Colonic mucosa (tissue), 4 donors: ENCODE measurements around the gene FNDC3B. TPM values are rescaled to one million over a fixed set of nuclear protein-coding genes. Genes with fewer than 3 reads are reported as not detected.

Experiments
- DNase-seq: peaks from one replicate; pipeline ENCODE4 v3.0.0-alpha.2; 2020
- H3K27ac ChIP-seq: fragments of 200-600 bp; one replicate; pipeline ENCODE4 v1.8.0; 2021
- H3K27me3 ChIP-seq: fragments of 200-600 bp; one replicate; pipeline ENCODE4 v1.8.0; 2021
- H3K36me3 ChIP-seq: fragments of 200-600 bp; one replicate; pipeline ENCODE4 v1.8.0; 2021
- H3K4me1 ChIP-seq: fragments of 200-600 bp; one replicate; pipeline ENCODE4 v1.8.0; 2021; ENCODE audit warnings: mild to moderate bottlenecking
- H3K4me3 ChIP-seq: fragments of 200-600 bp; one replicate; pipeline ENCODE4 v1.8.0; 2021
- H3K9ac ChIP-seq, 2 donors: one replicate each; pipeline ENCODE4 v1.7.0; 2013; ENCODE audit warnings: control low read depth in 2 of 2, low read depth in 2 of 2, low read length in 2 of 2
- H3K9me3 ChIP-seq: fragments of 200-600 bp; one replicate; pipeline ENCODE4 v1.8.0; 2021
- intact Hi-C: fragments of 100-400 bp; cut with DNase I; formaldehyde crosslinking; loops from one replicate; pipeline ENCODE4 v1.14.1; 2022
- total RNA-seq, 2 donors: library from RNA; stranded (reverse); fragmentation: NEBNext Ultra II Directional in 1 of 2; extraction: Animal tissue kit (Norgen Biotek cat#: 25700) in 1 of 2; gene quantifications; one replicate each; pipeline ENCODE4 v1.2.1, GENCODE V29; 2021
- TF ChIP-seq, protein P1 (sequence below): fragments of 200-600 bp; IDR thresholded peaks from one replicate; pipeline ENCODE4 v1.8.0; 2022; ENCODE audit warnings: antibody characterized with exemption, mild to moderate bottlenecking
- donor health status: healthy.
- donor health status: DM: no; HTN: no; CAD: no.
- donor health status: DM: no; HTN: no; CAD: no.

FNDC3B gene
- total RNA-seq, 2 donors from 2014 or later = 66.7 to 142 TPM

DNA sequence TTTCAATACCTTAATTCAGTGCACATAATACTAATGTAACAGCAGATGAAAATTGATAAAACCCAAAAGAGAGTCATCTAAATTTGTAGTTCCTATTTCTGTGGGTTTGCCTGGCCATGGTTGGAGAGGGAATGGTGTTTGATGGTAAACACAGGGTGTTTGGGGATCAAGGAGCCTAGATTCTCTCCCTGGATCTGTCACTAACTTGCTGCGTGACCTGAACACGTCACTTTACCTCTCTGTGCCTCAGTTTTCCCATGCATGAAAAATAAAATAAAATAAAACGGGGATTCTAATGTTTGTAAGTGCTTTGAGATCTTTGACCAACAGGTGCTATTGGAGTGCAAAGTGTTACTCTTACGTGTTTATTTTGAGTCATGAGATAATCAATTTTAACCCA lies 359.1 kb downstream of the FNDC3B start:
- no peaks in the 10 kb centered on the region for H3K9me3 ChIP-seq
- no peak for DNase-seq
- H3K4me1 ChIP-seq = no peaks in the 10 kb centered on the region
- no peaks in the 10 kb centered on the region for H3K27me3 ChIP-seq
- TF ChIP-seq, protein P1, sequence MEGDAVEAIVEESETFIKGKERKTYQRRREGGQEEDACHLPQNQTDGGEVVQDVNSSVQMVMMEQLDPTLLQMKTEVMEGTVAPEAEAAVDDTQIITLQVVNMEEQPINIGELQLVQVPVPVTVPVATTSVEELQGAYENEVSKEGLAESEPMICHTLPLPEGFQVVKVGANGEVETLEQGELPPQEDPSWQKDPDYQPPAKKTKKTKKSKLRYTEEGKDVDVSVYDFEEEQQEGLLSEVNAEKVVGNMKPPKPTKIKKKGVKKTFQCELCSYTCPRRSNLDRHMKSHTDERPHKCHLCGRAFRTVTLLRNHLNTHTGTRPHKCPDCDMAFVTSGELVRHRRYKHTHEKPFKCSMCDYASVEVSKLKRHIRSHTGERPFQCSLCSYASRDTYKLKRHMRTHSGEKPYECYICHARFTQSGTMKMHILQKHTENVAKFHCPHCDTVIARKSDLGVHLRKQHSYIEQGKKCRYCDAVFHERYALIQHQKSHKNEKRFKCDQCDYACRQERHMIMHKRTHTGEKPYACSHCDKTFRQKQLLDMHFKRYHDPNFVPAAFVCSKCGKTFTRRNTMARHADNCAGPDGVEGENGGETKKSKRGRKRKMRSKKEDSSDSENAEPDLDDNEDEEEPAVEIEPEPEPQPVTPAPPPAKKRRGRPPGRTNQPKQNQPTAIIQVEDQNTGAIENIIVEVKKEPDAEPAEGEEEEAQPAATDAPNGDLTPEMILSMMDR = no peak
- no peak overlapping the region for H3K4me3 ChIP-seq
- H3K9ac ChIP-seq = no peak overlapping the region
- no peaks in the 10 kb centered on the region for H3K36me3 ChIP-seq
- intact Hi-C loops = no loop called here
- H3K27ac ChIP-seq = no peak overlapping the region

DNA sequence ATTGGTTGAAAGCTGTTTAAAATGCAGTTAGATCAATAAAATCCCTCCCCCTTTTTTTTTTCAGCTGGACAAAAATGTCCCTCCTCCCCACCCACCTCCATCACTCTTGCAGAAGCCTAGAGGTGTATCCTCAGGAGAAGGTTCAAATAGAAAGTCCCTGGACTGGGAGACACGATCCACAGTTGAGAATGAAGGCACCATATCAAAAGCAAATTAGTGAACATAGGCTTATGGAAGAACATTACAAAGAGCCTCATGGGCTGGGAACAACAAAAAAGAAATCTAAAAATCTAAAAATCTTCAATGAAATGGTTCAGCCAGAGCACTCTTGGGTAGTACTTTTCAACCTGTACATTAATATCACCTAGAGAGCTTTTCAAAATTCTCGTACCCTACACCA lies 362.7 kb downstream of the FNDC3B start:
- TF ChIP-seq, protein P1 = no peak

DNA sequence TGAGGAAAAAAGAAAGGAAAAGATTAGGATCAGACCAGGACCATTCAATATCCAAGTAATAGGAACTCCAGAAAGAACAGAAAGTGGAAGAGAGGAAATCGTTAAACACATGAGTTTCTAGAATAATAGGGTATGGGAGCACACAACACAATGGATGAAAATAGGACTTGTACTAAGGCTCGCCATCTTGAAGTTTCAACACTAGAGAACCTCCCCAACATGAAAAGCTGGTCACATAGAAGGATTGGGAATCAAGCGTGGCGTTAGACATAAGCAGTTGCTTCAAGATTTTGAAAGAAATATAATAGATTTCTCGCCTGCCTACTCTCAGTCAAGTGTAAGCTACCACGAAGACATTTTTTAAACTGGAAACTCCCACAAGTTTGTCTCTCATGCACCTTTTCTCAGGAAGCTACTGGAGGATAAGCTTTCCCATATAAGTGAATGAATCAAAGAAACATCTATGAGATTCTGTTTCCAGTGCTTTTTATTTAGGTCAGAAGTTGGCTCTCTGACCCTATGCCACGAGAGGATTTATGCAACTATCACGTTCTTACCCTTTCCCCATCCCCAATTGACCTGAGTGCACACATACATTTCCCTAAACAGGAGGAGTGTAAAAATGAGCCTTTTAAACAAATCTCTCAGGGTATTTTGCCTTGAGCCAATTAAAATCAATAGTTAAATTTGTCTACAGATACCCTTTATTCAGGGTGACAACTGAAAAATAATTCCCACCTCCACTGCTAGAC lies 363.7 kb downstream of the FNDC3B start:
- TF ChIP-seq, protein P1 = no peak
- Histone ChIP-seq H3K9me3 (no peaks in the 10 kb centered on the region), H3K4me3 (no peak overlapping the region), H3K27ac (no peak overlapping the region), H3K27me3 (no peaks in the 10 kb centered on the region), H3K4me1 (no peaks in the 10 kb centered on the region), H3K36me3 (no peaks in the 10 kb centered on the region), H3K9ac (no peak overlapping the region)
- intact Hi-C loops = no loop called here
- DNase-seq = no peak

More for the DNA sequence above, 362.7 kb downstream of the FNDC3B start:
- no peaks in the 10 kb centered on the region for H3K9me3 ChIP-seq
- H3K4me1 ChIP-seq = no peaks in the 10 kb centered on the region
- H3K27ac ChIP-seq = no peak overlapping the region
- no peak overlapping the region for H3K4me3 ChIP-seq
- no peak overlapping the region for H3K9ac ChIP-seq
- no peak for DNase-seq
- no peaks in the 10 kb centered on the region for H3K36me3 ChIP-seq
- H3K27me3 ChIP-seq = no peaks in the 10 kb centered on the region
- intact Hi-C loops = no loop called here

DNA sequence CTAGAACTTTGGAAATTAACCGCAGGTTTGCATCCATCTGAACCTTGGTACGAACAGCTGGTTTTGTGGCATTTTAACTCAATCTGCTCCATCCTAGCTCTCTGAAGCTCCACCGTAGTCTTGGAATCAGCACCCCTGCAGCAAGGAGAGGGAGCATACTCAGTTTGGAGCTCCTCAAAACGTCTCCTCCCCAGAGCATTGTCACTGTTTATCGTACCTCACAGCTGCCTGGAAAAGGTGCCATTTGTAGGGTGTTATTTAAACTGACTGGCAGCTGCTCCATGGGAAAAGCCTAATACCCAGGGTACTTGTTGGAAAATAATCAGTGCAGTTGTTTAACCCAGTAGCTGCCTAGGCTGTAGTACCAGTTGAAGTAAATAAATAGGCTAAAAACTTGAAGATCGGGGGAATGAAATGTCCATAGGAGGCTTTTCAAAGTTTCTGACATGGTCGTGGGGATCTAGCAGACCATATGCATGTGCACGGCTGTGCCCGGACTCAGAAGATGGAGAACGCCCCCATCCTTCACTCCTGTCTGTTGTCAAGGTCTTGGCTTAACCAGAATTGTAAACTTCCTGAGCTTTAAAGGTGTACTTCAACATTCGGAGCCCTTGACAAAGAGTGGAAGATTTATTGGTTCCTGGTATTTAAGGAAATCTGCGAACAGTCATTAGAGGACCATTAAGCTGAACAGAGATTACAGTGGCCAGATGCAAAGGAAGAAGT lies 365.0 kb downstream of the FNDC3B start:
- H3K27ac ChIP-seq = no peak overlapping the region
- no peaks in the 10 kb centered on the region for H3K36me3 ChIP-seq
- no peak overlapping the region for H3K9ac ChIP-seq
- TF ChIP-seq, protein P1 = no peak
- no peak overlapping the region for H3K4me3 ChIP-seq
- intact Hi-C loops = no loop called here
- DNase-seq = no peak
- H3K9me3 ChIP-seq = no peaks in the 10 kb centered on the region
- no peaks in the 10 kb centered on the region for H3K27me3 ChIP-seq
- no peaks in the 10 kb centered on the region for H3K4me1 ChIP-seq

DNA sequence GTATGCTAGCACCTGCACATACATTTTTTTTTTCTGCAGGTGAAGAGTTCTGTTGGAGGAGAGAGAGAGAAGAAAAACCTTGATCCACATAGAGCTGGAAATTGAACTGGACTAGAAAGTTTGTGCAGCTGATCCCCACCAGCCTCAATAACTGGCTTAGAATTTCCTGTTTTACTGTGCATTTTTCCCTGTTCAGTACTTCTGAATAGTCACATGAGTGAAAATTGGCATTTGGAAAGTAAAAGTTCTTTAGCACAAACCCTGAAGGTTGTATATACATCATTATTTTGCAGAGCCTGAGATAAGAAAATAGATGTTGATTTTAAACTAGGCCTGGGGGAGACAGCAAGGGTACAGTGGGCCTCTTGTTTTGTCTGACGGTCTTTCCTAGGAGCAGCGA lies 366.5 kb downstream of the FNDC3B start:
- Histone ChIP-seq H3K27me3 (no peaks in the 10 kb centered on the region), H3K4me1 (no peaks in the 10 kb centered on the region), H3K9ac (no peak overlapping the region), H3K9me3 (no peaks in the 10 kb centered on the region), H3K4me3 (no peak overlapping the region), H3K27ac (no peak overlapping the region), H3K36me3 (no peaks in the 10 kb centered on the region)
- intact Hi-C loops = no loop called here
- no peak for DNase-seq
- TF ChIP-seq, protein P1 = no peak
